NCI-H748 treated with DMSO at 0.1 percent for 48 hours (cell line): ENCODE measurements around the gene SMCR8.
"Not testable (repeated sequence)": the region's sequence is repeated elsewhere in the genome, so short reads cannot be mapped to it uniquely, and the experiment has no call there.

Source experiments
- DNase-seq: peaks from one replicate; lab custom pipeline; 2025; lab: John Stamatoyannopoulos, UW

SMCR8 gene

GRCh38 chr17:18315961-18316360 lies 868 bp downstream of the SMCR8 start:
- DNase-seq: no peak

- DNase-seq: no peak
Measured at GRCh38 chr17:18318117-18318516, 3.0 kb downstream of the SMCR8 start.

- DNase-seq: no peak
Measured at GRCh38 chr17:18318771-18319450, 3.8 kb downstream of the SMCR8 start.

GRCh38 chr17:18319604-18320256 lies 4.6 kb downstream of the SMCR8 start:
- peak; percentile 15 for DNase-seq

- no peak for DNase-seq
Measured at GRCh38 chr17:18320301-18320700, 5.2 kb downstream of the SMCR8 start.

GRCh38 chr17:18321309-18321708 lies 6.2 kb downstream of the SMCR8 start:
- no peak for DNase-seq

GRCh38 chr17:18322522-18322921 lies 7.4 kb downstream of the SMCR8 start:
- no peak for DNase-seq

- no peak for DNase-seq
Measured at GRCh38 chr17:18323007-18323406, 7.9 kb downstream of the SMCR8 start.

GRCh38 chr17:18323507-18324139 lies 8.5 kb downstream of the SMCR8 start:
- no peak for DNase-seq

- DNase-seq: no peak
Measured at GRCh38 chr17:18324140-18325050, 9.3 kb downstream of the SMCR8 start.

GRCh38 chr17:18326039-18326438 lies 10.9 kb downstream of the SMCR8 start:
- DNase-seq: no peak

- no peak for DNase-seq
Measured at GRCh38 chr17:18326572-18326971, 11.5 kb downstream of the SMCR8 start.

GRCh38 chr17:18327093-18327492 lies 12.0 kb downstream of the SMCR8 start:
- no peak for DNase-seq

GRCh38 chr17:18327556-18327955 lies 12.5 kb downstream of the SMCR8 start:
- DNase-seq: no peak

GRCh38 chr17:18328643-18329204 lies 13.6 kb downstream of the SMCR8 start:
- DNase-seq: no peak

GRCh38 chr17:18331879-18332278 lies 16.8 kb downstream of the SMCR8 start:
- no peak for DNase-seq

- no peak for DNase-seq
Measured at GRCh38 chr17:18332909-18333489, 17.9 kb downstream of the SMCR8 start.

- not testable (repeated sequence) for DNase-seq
Measured at GRCh38 chr17:18338158-18338557, 23.1 kb downstream of the SMCR8 start.

- no peak for DNase-seq
Measured at GRCh38 chr17:18339933-18340332, 24.8 kb downstream of the SMCR8 start.

GRCh38 chr17:18344021-18344420 lies 28.9 kb downstream of the SMCR8 start:
- DNase-seq: no peak

GRCh38 chr17:18353541-18353940 lies 38.4 kb downstream of the SMCR8 start:
- no peak for DNase-seq

- no peak for DNase-seq
Measured at GRCh38 chr17:18356624-18357023, 41.5 kb downstream of the SMCR8 start.
